VCaP (cell line): Measurements from ENCODE around the gene ZNF860.
"Not testable (repeated sequence)": the region's sequence is repeated elsewhere in the genome, so short reads cannot be mapped to it uniquely, and the experiment has no call there.

Source experiments
- H3K27ac ChIP-seq: fragments of 450-650 bp; 2 replicates; pipeline ENCODE4 v1.5.1; 2017
- TF ChIP-seq, protein P1 (sequence below): fragments of 450-650 bp; conservative IDR thresholded peaks from 2 replicates; pipeline ENCODE4 v1.5.1; 2017; ENCODE audit warnings: mild to moderate bottlenecking, moderate library complexity

Gene ZNF860

DNA sequence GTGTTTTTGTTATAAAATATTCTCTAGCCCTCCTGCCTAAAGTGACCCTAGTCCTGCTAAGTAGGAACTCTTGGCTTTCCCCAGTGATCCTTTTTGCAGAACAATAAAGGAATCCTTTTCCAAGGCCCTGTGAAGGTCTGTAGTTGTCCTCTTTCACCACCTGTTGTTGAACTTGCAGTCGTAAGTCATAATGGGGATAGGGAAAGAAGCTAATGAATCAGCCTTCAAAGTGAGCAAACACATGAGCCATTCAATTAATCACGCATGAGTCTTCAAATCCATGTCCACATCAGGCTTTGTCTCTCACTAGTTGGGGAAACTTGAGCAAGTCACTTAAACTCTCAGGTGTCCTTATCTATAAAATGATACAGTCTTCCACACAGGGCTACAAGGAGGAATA, 27.6 kb downstream of the ZNF860 start:
- TF ChIP-seq, protein P1, sequence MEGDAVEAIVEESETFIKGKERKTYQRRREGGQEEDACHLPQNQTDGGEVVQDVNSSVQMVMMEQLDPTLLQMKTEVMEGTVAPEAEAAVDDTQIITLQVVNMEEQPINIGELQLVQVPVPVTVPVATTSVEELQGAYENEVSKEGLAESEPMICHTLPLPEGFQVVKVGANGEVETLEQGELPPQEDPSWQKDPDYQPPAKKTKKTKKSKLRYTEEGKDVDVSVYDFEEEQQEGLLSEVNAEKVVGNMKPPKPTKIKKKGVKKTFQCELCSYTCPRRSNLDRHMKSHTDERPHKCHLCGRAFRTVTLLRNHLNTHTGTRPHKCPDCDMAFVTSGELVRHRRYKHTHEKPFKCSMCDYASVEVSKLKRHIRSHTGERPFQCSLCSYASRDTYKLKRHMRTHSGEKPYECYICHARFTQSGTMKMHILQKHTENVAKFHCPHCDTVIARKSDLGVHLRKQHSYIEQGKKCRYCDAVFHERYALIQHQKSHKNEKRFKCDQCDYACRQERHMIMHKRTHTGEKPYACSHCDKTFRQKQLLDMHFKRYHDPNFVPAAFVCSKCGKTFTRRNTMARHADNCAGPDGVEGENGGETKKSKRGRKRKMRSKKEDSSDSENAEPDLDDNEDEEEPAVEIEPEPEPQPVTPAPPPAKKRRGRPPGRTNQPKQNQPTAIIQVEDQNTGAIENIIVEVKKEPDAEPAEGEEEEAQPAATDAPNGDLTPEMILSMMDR, result no peak
- H3K27ac ChIP-seq, result no peak overlapping the region

DNA sequence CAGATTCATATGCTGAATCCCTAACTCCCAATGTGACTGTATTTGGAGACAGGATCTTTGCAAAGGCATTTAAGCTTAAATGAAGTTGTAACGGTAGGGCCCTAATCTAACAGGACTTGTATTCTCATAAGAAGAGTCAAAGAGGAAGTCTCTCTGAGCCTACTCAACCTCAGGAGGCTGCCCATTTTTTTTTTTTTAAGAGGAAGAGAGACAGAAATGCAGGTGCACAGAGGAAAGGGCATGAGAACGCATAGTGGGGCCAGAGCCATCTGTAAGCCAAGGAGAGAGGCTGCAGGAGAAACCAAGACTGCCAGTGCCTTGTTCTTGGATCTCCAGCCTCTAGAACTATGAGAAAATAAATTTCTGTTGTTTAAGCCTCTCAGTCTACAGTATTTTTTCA, 28.4 kb downstream of the ZNF860 start:
- TF ChIP-seq, protein P1, result no peak

GRCh38 chr3:32010699-32011098, 29.1 kb downstream of the ZNF860 start:
- H3K27ac ChIP-seq, result not testable (repeated sequence)

More for the DNA sequence above, 28.4 kb downstream of the ZNF860 start:
- H3K27ac ChIP-seq, result no peak overlapping the region

DNA sequence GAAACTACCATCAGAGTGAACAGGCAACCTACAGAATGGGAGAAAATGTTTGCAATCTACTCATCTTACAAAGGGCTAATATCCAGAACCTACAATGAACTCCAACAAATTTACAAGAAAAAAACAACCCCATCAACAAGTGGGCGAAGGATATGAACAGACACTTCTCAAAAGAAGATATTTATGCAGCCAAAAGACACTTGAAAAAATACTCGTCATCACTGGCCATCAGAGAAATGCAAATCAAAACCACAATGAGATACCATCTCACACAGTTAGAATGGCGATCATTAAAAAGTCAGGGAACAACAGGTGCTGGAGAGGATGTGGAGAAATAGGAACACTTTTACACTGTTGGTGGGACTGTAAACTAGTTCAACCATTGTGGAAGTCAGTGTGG, 34.1 kb downstream of the ZNF860 start:
- not testable (repeated sequence) for H3K27ac ChIP-seq

DNA sequence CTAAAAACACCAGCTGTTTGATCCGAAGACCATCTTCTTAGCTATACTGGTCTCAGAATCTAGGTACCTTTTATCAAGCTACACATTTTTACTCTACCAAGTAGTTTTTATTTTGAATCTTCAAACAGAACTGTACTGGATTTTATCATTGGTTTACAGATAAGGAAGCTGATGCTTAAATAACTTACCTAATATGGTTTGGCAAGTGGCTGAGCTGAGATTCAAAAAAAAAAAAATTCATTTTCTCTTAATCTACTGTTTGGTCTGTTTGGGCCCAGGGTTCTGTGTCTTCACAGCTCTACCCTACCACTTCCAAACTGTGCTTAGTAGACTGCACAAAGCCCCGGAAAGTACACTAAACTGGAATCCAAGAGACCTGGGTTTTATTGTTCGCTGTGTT, 35.7 kb downstream of the ZNF860 start:
- peak overlapping the region; percentile 75; the same call in 1 of the 2 replicates for H3K27ac ChIP-seq
- TF ChIP-seq, protein P1, result no peak

DNA sequence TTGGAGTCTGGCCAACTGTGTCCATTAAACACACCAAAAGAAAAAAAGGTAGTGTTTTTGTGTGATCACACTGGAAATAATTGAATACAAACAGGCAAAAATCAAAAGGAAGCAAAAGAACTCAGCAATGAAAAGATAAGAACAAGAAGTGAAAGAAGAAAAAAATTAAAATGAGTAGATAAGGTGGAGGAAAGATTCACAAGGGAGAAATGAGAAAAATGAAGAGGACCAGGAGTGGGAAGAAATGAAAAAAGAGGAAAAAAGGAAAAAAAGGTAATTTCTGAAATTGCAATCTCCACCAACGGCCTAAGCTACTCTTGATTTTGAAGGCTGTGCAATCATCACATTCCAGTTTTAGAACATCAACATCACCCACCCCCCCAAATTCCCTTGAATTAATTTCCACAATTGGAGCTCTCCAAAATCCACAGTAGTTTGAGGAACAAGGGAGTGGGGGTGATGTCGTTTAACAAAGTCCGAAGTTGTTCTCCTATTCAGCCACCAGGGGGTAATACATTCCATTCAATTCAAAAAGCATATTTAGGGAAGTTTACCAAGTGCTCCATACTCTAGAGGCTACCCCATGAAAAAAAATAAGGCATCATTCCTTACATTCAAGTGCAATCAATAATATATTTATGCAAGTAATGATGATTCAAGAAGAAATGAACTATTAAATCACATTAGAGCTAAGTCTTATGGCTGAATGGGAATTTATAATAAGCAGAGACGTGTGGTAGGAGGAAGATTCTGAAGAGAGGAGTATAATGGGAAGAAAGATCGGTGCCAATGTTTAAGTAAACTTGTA, 37.4 kb downstream of the ZNF860 start:
- peak overlapping the region; percentile 75 for H3K27ac ChIP-seq
- TF ChIP-seq, protein P1, result peak; percentile 78

GRCh38 chr3:32021155-32021554, 39.6 kb downstream of the ZNF860 start:
- TF ChIP-seq, protein P1, result no peak
- H3K27ac ChIP-seq, result peak overlapping the region; percentile 75

- TF ChIP-seq, protein P1, result no peak
- H3K27ac ChIP-seq, result peak overlapping the region; percentile 75
These were observed 40.2 kb downstream of the ZNF860 start for GRCh38 chr3:32021748-32022147.
